Measurements from ENCODE around the gene LSM4.

- TF ChIP-seq EZH2phosphoT487 (IDR thresholded peaks at IDR 0.05; ENCODE audit: borderline replicate concordance, low read length): no peak
- peak; percentile 63 for TF ChIP-seq CTCF (conservative IDR thresholded peaks at IDR 0.05; ENCODE audit: low read depth, low read length)
- no peak for TF ChIP-seq EZH2 (IDR thresholded peaks at IDR 0.05; ENCODE audit: low read length, unreplicated experiment)
These were observed 44.2 kb downstream of the LSM4 start for GRCh38 chr19:18278521-18279265.

All from PC-3 (cell line).